ENCODE results near the gene CNTN4. TPM values are rescaled to one million over a fixed set of nuclear protein-coding genes. Genes with fewer than 3 reads are reported as not detected.

The CNTN4 gene
- total RNA-seq, 4 donors from 2014 or later = 6.6 to 10.7 (median 9.7) TPM

- H3K4me1 ChIP-seq = no peaks in the 10 kb centered on the region
- intact Hi-C loops (cut with DNase I) = no loop called here
- DNase-seq (ENCODE audit: extremely low spot score) = no peak
- H3K36me3 ChIP-seq = no peaks in the 10 kb centered on the region
- H3K4me3 ChIP-seq = no peak overlapping the region
- no peaks in the 10 kb centered on the region for H3K9me3 ChIP-seq
- 94% methylated on average over 2 of the region's 2 CpGs for WGBS
- TF ChIP-seq CTCF (IDR thresholded peaks at IDR 0.05) = no peak
- no peak for TF ChIP-seq POLR2A (IDR thresholded peaks at IDR 0.05; ENCODE audit: low read depth)
- H3K27me3 ChIP-seq = no peaks in the 10 kb centered on the region
- no peak overlapping the region for H3K27ac ChIP-seq (replicated peaks in 1 of 4)
Measured at GRCh38 chr3:2784627-2785026, 686.0 kb downstream of the CNTN4 start.

GRCh38 chr3:2790266-2790815 is 691.7 kb downstream of the CNTN4 start:
- H3K4me3 ChIP-seq = no peak overlapping the region
- TF ChIP-seq POLR2A (IDR thresholded peaks at IDR 0.05; ENCODE audit: low read depth) = no peak
- TF ChIP-seq EP300 (IDR thresholded peaks at IDR 0.05) = no peak
- no peak for TF ChIP-seq CTCF (IDR thresholded peaks at IDR 0.05)
- no peak for TF ChIP-seq POLR2AphosphoS5 (IDR thresholded peaks at IDR 0.05)
- no peak for DNase-seq (ENCODE audit: extremely low spot score)
- intact Hi-C loops (cut with DNase I) = no loop called here
- 40% methylated on average over 1 of the region's 1 CpG for WGBS
- H3K27ac ChIP-seq (replicated peaks in 1 of 4) = no peak overlapping the region
- H3K9me3 ChIP-seq = no peaks in the 10 kb centered on the region
- no peaks in the 10 kb centered on the region for H3K27me3 ChIP-seq
- H3K4me1 ChIP-seq = no peaks in the 10 kb centered on the region
- no peaks in the 10 kb centered on the region for H3K36me3 ChIP-seq

GRCh38 chr3:2792432-2792831 is 693.8 kb downstream of the CNTN4 start:
- Histone ChIP-seq H3K4me1 (no peaks in the 10 kb centered on the region), H3K4me3 (no peak overlapping the region), H3K27ac (replicated peaks in 1 of 4) (no peak overlapping the region), H3K36me3 (no peaks in the 10 kb centered on the region), H3K27me3 (no peaks in the 10 kb centered on the region), H3K9me3 (no peaks in the 10 kb centered on the region)
- intact Hi-C loops (cut with DNase I) = no loop called here
- TF ChIP-seq POLR2AphosphoS5 (IDR thresholded peaks at IDR 0.05) (no peak), EP300 (IDR thresholded peaks at IDR 0.05) (no peak), CTCF (IDR thresholded peaks at IDR 0.05) (no peak), POLR2A (IDR thresholded peaks at IDR 0.05; ENCODE audit: low read depth) (no peak)
- WGBS = 86% methylated on average over 1 of the region's 1 CpG
- DNase-seq (ENCODE audit: extremely low spot score) = no peak

- Histone ChIP-seq H3K27me3 (no peaks in the 10 kb centered on the region), H3K9me3 (no peaks in the 10 kb centered on the region), H3K4me3 (no peak overlapping the region), H3K36me3 (no peaks in the 10 kb centered on the region), H3K27ac (replicated peaks in 1 of 4) (no peak overlapping the region), H3K4me1 (no peaks in the 10 kb centered on the region)
- no peak for DNase-seq (ENCODE audit: extremely low spot score)
- 77% methylated on average over 1 of the region's 1 CpG for WGBS
- intact Hi-C loops (cut with DNase I) = no loop called here
- TF ChIP-seq POLR2AphosphoS5 (IDR thresholded peaks at IDR 0.05) (no peak), CTCF (IDR thresholded peaks at IDR 0.05) (no peak), EP300 (IDR thresholded peaks at IDR 0.05) (no peak), POLR2A (IDR thresholded peaks at IDR 0.05; ENCODE audit: low read depth) (no peak)
Measured at GRCh38 chr3:2793987-2794386, 695.3 kb downstream of the CNTN4 start.

GRCh38 chr3:2802429-2802828 is 703.8 kb downstream of the CNTN4 start:
- intact Hi-C loops (cut with DNase I) = no loop called here
- no peaks in the 10 kb centered on the region for H3K27me3 ChIP-seq
- no peaks in the 10 kb centered on the region for H3K4me1 ChIP-seq
- no peaks in the 10 kb centered on the region for H3K36me3 ChIP-seq
- no peak for DNase-seq (ENCODE audit: extremely low spot score)
- H3K4me3 ChIP-seq = no peak overlapping the region
- H3K9me3 ChIP-seq = no peaks in the 10 kb centered on the region
- 70% methylated on average over 7 of the region's 7 CpGs for WGBS
- no peak for TF ChIP-seq POLR2AphosphoS5 (IDR thresholded peaks at IDR 0.05)
- TF ChIP-seq EP300 (IDR thresholded peaks at IDR 0.05) = no peak
- TF ChIP-seq POLR2A (IDR thresholded peaks at IDR 0.05; ENCODE audit: low read depth) = no peak
- no peak for TF ChIP-seq CTCF (IDR thresholded peaks at IDR 0.05)
- no peak overlapping the region for H3K27ac ChIP-seq (replicated peaks in 1 of 4)
